AG04450 (cell line): ENCODE data around the gene MILR1. TPM values are rescaled to one million over a fixed set of nuclear protein-coding genes. Genes with fewer than 3 reads are reported as not detected.

Source experiments
- CTCF ChIA-PET: fragments of 300-600, 350-600 bp; formaldehyde crosslinking; extraction: SDS; loops from one replicate; lab custom pipeline; 2022; ENCODE audit warnings: antibody characterized with exemption, inconsistent platforms; lab: Charles Lee
- POLR2A ChIA-PET: fragments of 350-600 bp; formaldehyde crosslinking; extraction: SDS; loops from one replicate; lab custom pipeline; 2021; ENCODE audit warnings: antibody characterized with exemption, inconsistent platforms; lab: Yijun Ruan, JAX
- DNase-seq: peaks from one replicate; pipeline ENCODE4 v3.0.0-alpha.2; 2011; ENCODE audit warnings: low read depth, low spot score
- H3K27ac ChIP-seq: one replicate; pipeline ENCODE4 v1.5.1; 2012; ENCODE audit warnings: low read depth, low read length, control low read depth
- H3K27me3 ChIP-seq: one replicate; pipeline ENCODE4 v1.6.0; 2012; ENCODE audit warnings: low read length; ENCODE audit not compliant: control insufficient read depth, insufficient read depth
- H3K4me3 ChIP-seq: 2 replicates; pipeline ENCODE4 v1.5.1; 2011; ENCODE audit warnings: mild to moderate bottlenecking, low read depth, low read length, control low read depth
- H3K9me3 ChIP-seq: 2 replicates; pipeline ENCODE4 v1.5.1; 2012; ENCODE audit warnings: low read length; ENCODE audit not compliant: control insufficient read depth, insufficient read depth
- CTCF ChIP-seq: IDR thresholded peaks from 2 replicates; pipeline ENCODE4 v1.5.1; 2011; ENCODE audit warnings: low read depth, low read length, control low read depth, inconsistent platforms
- polyA plus RNA-seq: library from polyadenylated mRNA; depleted of rRNA; stranded (reverse); fragments of >200 nt; gene quantifications from 2 replicates; pipeline ENCODE4 v1.2.3, GENCODE V29; 2011

The MILR1 gene
- polyA plus RNA-seq, 1 experiment, result 5.4 TPM

GRCh38 chr17:64410750-64411490, 38.0 kb upstream of the MILR1 start:
- ChIA-PET POLR2A (no interaction called here), CTCF (interaction anchor here (0.7 to 5.1 kb wide), 3 partner anchors 8 to 93 kb away, joined by 3 to 38 read pairs (median 5); no protein-coding TSS in a partner anchor)
- H3K27ac ChIP-seq, result no peak overlapping the region
- DNase-seq, result no peak
- no peak overlapping the region for H3K4me3 ChIP-seq
- TF ChIP-seq CTCF, result no peak
- no peaks in the 10 kb centered on the region; the same call in 1 of the 2 replicates for H3K9me3 ChIP-seq
- H3K27me3 ChIP-seq, result peaks cover 5% of the 10 kb centered on the region

GRCh38 chr17:64411999-64412771, 36.7 kb upstream of the MILR1 start:
- Histone ChIP-seq H3K27me3 (peaks cover 12% of the 10 kb centered on the region), H3K27ac (no peak overlapping the region), H3K9me3 (no peaks in the 10 kb centered on the region; the same call in 1 of the 2 replicates), H3K4me3 (no peak overlapping the region)
- CTCF ChIA-PET, result interaction anchor here (0.9 to 1.4 kb wide), 5 partner anchors 8 to 279 kb away, joined by 3 to 6 read pairs (median 5); no protein-coding TSS in a partner anchor
- DNase-seq, result no peak
- POLR2A ChIA-PET, result interaction anchor here (1.3 kb wide), 1 partner anchor 93 kb away, joined by 4 read pairs; no protein-coding TSS in a partner anchor
- no peak for TF ChIP-seq CTCF

GRCh38 chr17:64412944-64413381, 36.0 kb upstream of the MILR1 start:
- Histone ChIP-seq H3K9me3 (no peaks in the 10 kb centered on the region; the same call in 1 of the 2 replicates), H3K4me3 (no peak overlapping the region), H3K27me3 (peaks cover 17% of the 10 kb centered on the region), H3K27ac (no peak overlapping the region)
- CTCF ChIA-PET, result interaction anchor here (0.9 to 1.4 kb wide), 2 partner anchors 91 to 107 kb away, joined by 3 to 5 read pairs; no protein-coding TSS in a partner anchor
- no peak for TF ChIP-seq CTCF
- no peak for DNase-seq
- POLR2A ChIA-PET, result interaction anchor here (1.3 kb wide), 1 partner anchor 92 kb away, joined by 4 read pairs; no protein-coding TSS in a partner anchor

- no peak overlapping the region for H3K4me3 ChIP-seq
- POLR2A ChIA-PET, result no interaction called here
- H3K27me3 ChIP-seq, result peaks cover 17% of the 10 kb centered on the region
- H3K27ac ChIP-seq, result no peak overlapping the region
- CTCF ChIA-PET, result interaction anchor here (0.9 kb wide), 1 partner anchor 92 kb away, joined by 3 read pairs; no protein-coding TSS in a partner anchor
- no peaks in the 10 kb centered on the region; the same call in 1 of the 2 replicates for H3K9me3 ChIP-seq
- DNase-seq, result no peak
- TF ChIP-seq CTCF, result no peak
These were observed 35.4 kb upstream of the MILR1 start for GRCh38 chr17:64413513-64413912.
